OCI-LY3 (cell line): ENCODE measurements around the gene EYA2.
"Not testable (repeated sequence)": the region's sequence is repeated elsewhere in the genome, so short reads cannot be mapped to it uniquely, and the experiment has no call there.

Experiments used
- H2AFZ ChIP-seq: fragments of 200-600, 300-600 bp; shearing (Covaris generic); 2 replicates; pipeline ENCODE4 v1.6.0; 2014; ENCODE audit warnings: antibody characterized with exemption, low read depth, low read length
- H3K27ac ChIP-seq: fragments of 200-600, 300-600 bp; sonication (generic); 2 replicates; pipeline ENCODE4 v1.5.1; 2014; ENCODE audit warnings: mild to moderate bottlenecking, low read length, moderate library complexity, mixed read lengths
- H3K27me3 ChIP-seq: fragments of 200-600, 300-600 bp; sonication (generic); 2 replicates; pipeline ENCODE4 v1.6.1; 2014; ENCODE audit warnings: low read depth, low read length, mixed read lengths
- H3K36me3 ChIP-seq: fragments of 200-600, 300-600 bp; sonication (generic); replicated peaks from 2 replicates; pipeline ENCODE3; 2014; ENCODE audit warnings: low read depth, low read length, mixed read lengths
- H3K4me1 ChIP-seq: fragments of 300-600, 200-600 bp; sonication (generic); 2 replicates; pipeline ENCODE4 v1.6.1; 2014; ENCODE audit warnings: low read length, mixed read lengths
- H3K4me2 ChIP-seq: fragments of 200-600, 300-600 bp; sonication (generic); 2 replicates; pipeline ENCODE4 v1.6.1; 2014; ENCODE audit warnings: low read length, mixed read lengths
- H3K4me3 ChIP-seq: fragments of 300-600, 200-600 bp; sonication (generic); 2 replicates; pipeline ENCODE4 v1.5.1; 2014; ENCODE audit warnings: antibody characterized with exemption, mild to moderate bottlenecking, low read length, moderate library complexity
- H3K79me2 ChIP-seq: fragments of 300-600, 200-600 bp; shearing (Covaris generic); 2 replicates; pipeline ENCODE4 v1.6.1; 2014; ENCODE audit warnings: mild to moderate bottlenecking, low read length, mixed read lengths
- H3K9ac ChIP-seq: fragments of 300-600, 200-600 bp; shearing (Covaris generic); 2 replicates; pipeline ENCODE4 v1.6.0; 2014; ENCODE audit warnings: mild to moderate bottlenecking, low read length, moderate library complexity
- H3K9me3 ChIP-seq: fragments of 200-600, 300-600 bp; shearing (Covaris generic); 2 replicates; pipeline ENCODE4 v1.6.1; 2014; ENCODE audit warnings: low read length, mixed read lengths; ENCODE audit not compliant: insufficient read depth
- H4K20me1 ChIP-seq: fragments of 200-600, 300-600 bp; sonication (generic); 2 replicates; pipeline ENCODE4 v1.6.1; 2016; ENCODE audit warnings: low read length, mixed read lengths; ENCODE audit not compliant: insufficient read depth
- EZH2phosphoT487 ChIP-seq: fragments of 200-600 bp; shearing (Covaris generic); IDR thresholded peaks from 2 replicates; pipeline ENCODE4 v1.6.1; 2018; ENCODE audit warnings: antibody characterized with exemption, mixed run types, low read depth
- TF ChIP-seq, protein P1 (sequence below): fragments of 200-600, 300-600 bp; sonication (generic); IDR thresholded peaks from 2 replicates; pipeline ENCODE4 v1.5.1; 2014; ENCODE audit warnings: antibody characterized with exemption, low read length, low read depth

The EYA2 gene

GRCh38 chr20:46959821-46960220 lies 65.2 kb downstream of the EYA2 start:
- Histone ChIP-seq H2AFZ (no peak overlapping the region), H3K27me3 (no peaks in the 10 kb centered on the region), H3K9me3 (peaks cover 6% of the 10 kb centered on the region; the same call in 1 of the 2 replicates), H3K79me2 (no peaks in the 10 kb centered on the region), H4K20me1 (no peaks in the 10 kb centered on the region), H3K4me1 (no peaks in the 10 kb centered on the region), H3K36me3 (no peaks in the 10 kb centered on the region), H3K27ac (no peak overlapping the region), H3K9ac (no peak overlapping the region), H3K4me3 (no peak overlapping the region), H3K4me2 (no peak overlapping the region)
- TF ChIP-seq, protein P1, sequence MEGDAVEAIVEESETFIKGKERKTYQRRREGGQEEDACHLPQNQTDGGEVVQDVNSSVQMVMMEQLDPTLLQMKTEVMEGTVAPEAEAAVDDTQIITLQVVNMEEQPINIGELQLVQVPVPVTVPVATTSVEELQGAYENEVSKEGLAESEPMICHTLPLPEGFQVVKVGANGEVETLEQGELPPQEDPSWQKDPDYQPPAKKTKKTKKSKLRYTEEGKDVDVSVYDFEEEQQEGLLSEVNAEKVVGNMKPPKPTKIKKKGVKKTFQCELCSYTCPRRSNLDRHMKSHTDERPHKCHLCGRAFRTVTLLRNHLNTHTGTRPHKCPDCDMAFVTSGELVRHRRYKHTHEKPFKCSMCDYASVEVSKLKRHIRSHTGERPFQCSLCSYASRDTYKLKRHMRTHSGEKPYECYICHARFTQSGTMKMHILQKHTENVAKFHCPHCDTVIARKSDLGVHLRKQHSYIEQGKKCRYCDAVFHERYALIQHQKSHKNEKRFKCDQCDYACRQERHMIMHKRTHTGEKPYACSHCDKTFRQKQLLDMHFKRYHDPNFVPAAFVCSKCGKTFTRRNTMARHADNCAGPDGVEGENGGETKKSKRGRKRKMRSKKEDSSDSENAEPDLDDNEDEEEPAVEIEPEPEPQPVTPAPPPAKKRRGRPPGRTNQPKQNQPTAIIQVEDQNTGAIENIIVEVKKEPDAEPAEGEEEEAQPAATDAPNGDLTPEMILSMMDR: no peak
- TF ChIP-seq EZH2phosphoT487: no peak

- Histone ChIP-seq H3K27ac (no peak overlapping the region), H3K36me3 (no peaks in the 10 kb centered on the region), H2AFZ (no peak overlapping the region), H3K27me3 (no peaks in the 10 kb centered on the region), H3K4me2 (no peak overlapping the region), H3K9ac (no peak overlapping the region), H3K4me3 (no peak overlapping the region), H3K79me2 (no peaks in the 10 kb centered on the region), H4K20me1 (no peaks in the 10 kb centered on the region), H3K4me1 (no peaks in the 10 kb centered on the region), H3K9me3 (peaks cover 6% of the 10 kb centered on the region; the same call in 1 of the 2 replicates)
- TF ChIP-seq, protein P1: no peak
- TF ChIP-seq EZH2phosphoT487: no peak
Observed at GRCh38 chr20:46960536-46960935, 65.9 kb downstream of the EYA2 start.

DNA sequence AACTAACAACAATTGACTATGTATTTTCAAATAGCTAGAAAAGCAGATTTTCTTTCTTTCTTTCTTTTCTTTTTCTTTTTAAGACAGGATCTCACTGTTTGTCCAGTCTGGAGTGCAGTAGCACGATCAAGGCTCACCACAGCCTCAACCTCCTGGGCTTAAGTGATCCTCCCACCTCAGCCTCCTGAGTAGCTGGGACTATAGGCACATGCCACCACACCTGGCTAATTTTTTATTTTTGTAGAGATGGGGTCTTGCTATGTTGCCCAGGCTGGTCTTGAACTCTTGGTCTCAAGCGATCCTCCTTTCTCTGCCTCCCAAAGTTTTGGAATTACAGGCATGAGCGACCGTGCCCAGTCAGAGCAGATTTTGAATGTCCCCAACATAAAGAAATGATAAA lies 67.3 kb downstream of the EYA2 start:
- not testable (repeated sequence) for H3K4me1 ChIP-seq, H3K36me3 ChIP-seq, H3K9me3 ChIP-seq, H3K4me3 ChIP-seq, H3K27me3 ChIP-seq, H2AFZ ChIP-seq, H3K4me2 ChIP-seq, H4K20me1 ChIP-seq, H3K79me2 ChIP-seq, H3K27ac ChIP-seq, H3K9ac ChIP-seq

- Histone ChIP-seq H3K27me3 (no peaks in the 10 kb centered on the region), H3K4me1 (no peaks in the 10 kb centered on the region), H3K79me2 (no peaks in the 10 kb centered on the region), H3K36me3 (no peaks in the 10 kb centered on the region), H3K4me3 (no peak overlapping the region), H2AFZ (no peak overlapping the region), H3K9me3 (no peaks in the 10 kb centered on the region), H4K20me1 (no peaks in the 10 kb centered on the region), H3K4me2 (no peak overlapping the region), H3K9ac (no peak overlapping the region), H3K27ac (no peak overlapping the region)
- TF ChIP-seq EZH2phosphoT487: no peak
- TF ChIP-seq, protein P1: no peak
Observed at GRCh38 chr20:46962452-46963195, 68.0 kb downstream of the EYA2 start.
